Inferior parietal cortex (tissue), 1 donor: Measurements from ENCODE around the gene SLC16A4.
A peak's percentile ranks its signal among the peaks of the same experiment; 100 is the strongest.
"Not testable (repeated sequence)": the region's sequence is repeated elsewhere in the genome, so short reads cannot be mapped to it uniquely, and the experiment has no call there.

Experiments
- DNase-seq: peaks from one replicate; pipeline ENCODE4 v3.0.0-alpha.2; 2016; ENCODE audit errors: extremely low spot score

SLC16A4 gene

GRCh38 chr1:110390692-110391245 is at the start of gene SLC16A4:
SLC16A4 (minus strand) TSS chr1:110391026; CDS start chr1:110389323, 1,703 bp downstream.
- DNase-seq: no peak

GRCh38 chr1:110439873-110440272 is 49.0 kb upstream of the SLC16A4 start:
- not testable (repeated sequence) for DNase-seq

- DNase-seq: no peak
Measured at GRCh38 chr1:110438893-110439292, 48.1 kb upstream of the SLC16A4 start.

- DNase-seq: not testable (repeated sequence)
Measured at GRCh38 chr1:110437645-110438299, 46.9 kb upstream of the SLC16A4 start.

- DNase-seq: no peak
Measured at GRCh38 chr1:110436635-110437034, 45.8 kb upstream of the SLC16A4 start.

- DNase-seq: no peak
Measured at GRCh38 chr1:110434946-110435345, 44.1 kb upstream of the SLC16A4 start.

- DNase-seq: no peak
Measured at GRCh38 chr1:110433803-110434202, 43.0 kb upstream of the SLC16A4 start.

GRCh38 chr1:110433213-110433612 is 42.4 kb upstream of the SLC16A4 start:
- DNase-seq: no peak

- no peak for DNase-seq
Measured at GRCh38 chr1:110430901-110431300, 40.1 kb upstream of the SLC16A4 start.

- no peak for DNase-seq
Measured at GRCh38 chr1:110430366-110430765, 39.5 kb upstream of the SLC16A4 start.

- no peak for DNase-seq
Measured at GRCh38 chr1:110428946-110429345, 38.1 kb upstream of the SLC16A4 start.

- DNase-seq: no peak
Measured at GRCh38 chr1:110426854-110427253, 36.0 kb upstream of the SLC16A4 start.

- no peak for DNase-seq
Measured at GRCh38 chr1:110425612-110426152, 34.9 kb upstream of the SLC16A4 start.

GRCh38 chr1:110424699-110425611 is 34.1 kb upstream of the SLC16A4 start:
- no peak for DNase-seq

- DNase-seq: no peak
Measured at GRCh38 chr1:110420874-110421793, 30.3 kb upstream of the SLC16A4 start.

GRCh38 chr1:110420023-110420662 is 29.3 kb upstream of the SLC16A4 start:
- DNase-seq: no peak

- DNase-seq: no peak
Measured at GRCh38 chr1:110418729-110419128, 27.9 kb upstream of the SLC16A4 start.

GRCh38 chr1:110413045-110413444 is 22.2 kb upstream of the SLC16A4 start:
- DNase-seq: not testable (repeated sequence)

- peak; percentile 86 for DNase-seq
Measured at GRCh38 chr1:110412576-110412975, 21.8 kb upstream of the SLC16A4 start.

- no peak for DNase-seq
Measured at GRCh38 chr1:110411173-110411735, 20.4 kb upstream of the SLC16A4 start.
